HG03097 (cell line): ENCODE data around the gene ARMC9.

Experiments used
- ATAC-seq: cut with Tn5 transposase; IDR thresholded peaks from one replicate; pipeline ENCODE4 v1.9.1; 2021; ENCODE audit not compliant: unreplicated experiment, low FRiP score

The ARMC9 gene

GRCh38 chr2:231357048-231357447, 158.6 kb downstream of the ARMC9 start:
- ATAC-seq = no peak

- no peak for ATAC-seq
Measured at GRCh38 chr2:231357931-231358330, 159.5 kb downstream of the ARMC9 start.

- ATAC-seq = no peak
Measured at GRCh38 chr2:231359441-231359840, 161.0 kb downstream of the ARMC9 start.

- no peak for ATAC-seq
Measured at GRCh38 chr2:231359948-231360347, 161.5 kb downstream of the ARMC9 start.

GRCh38 chr2:231360401-231360800, 162.0 kb downstream of the ARMC9 start:
- ATAC-seq = no peak

- ATAC-seq = no peak
Measured at GRCh38 chr2:231360881-231361371, 162.5 kb downstream of the ARMC9 start.

- peak; percentile 85 for ATAC-seq
Measured at GRCh38 chr2:231361701-231362554, 163.5 kb downstream of the ARMC9 start.

GRCh38 chr2:231362555-231363184, 164.2 kb downstream of the ARMC9 start:
- no peak for ATAC-seq

- no peak for ATAC-seq
Measured at GRCh38 chr2:231364061-231364460, 165.6 kb downstream of the ARMC9 start.

GRCh38 chr2:231364961-231365810, 166.8 kb downstream of the ARMC9 start:
- ATAC-seq = no peak

- no peak for ATAC-seq
Measured at GRCh38 chr2:231367178-231367577, 168.7 kb downstream of the ARMC9 start.

- ATAC-seq = no peak
Measured at GRCh38 chr2:231369580-231370428, 171.4 kb downstream of the ARMC9 start.

GRCh38 chr2:231370429-231370748, 172.0 kb downstream of the ARMC9 start:
- ATAC-seq = no peak

GRCh38 chr2:231370749-231371429, 172.5 kb downstream of the ARMC9 start:
- ATAC-seq = no peak

- ATAC-seq = no peak
Measured at GRCh38 chr2:231371430-231372054, 173.1 kb downstream of the ARMC9 start.

GRCh38 chr2:231372326-231372725, 173.9 kb downstream of the ARMC9 start:
- ATAC-seq = no peak

GRCh38 chr2:231373184-231373583, 174.8 kb downstream of the ARMC9 start:
- no peak for ATAC-seq

- ATAC-seq = no peak
Measured at GRCh38 chr2:231373786-231374349, 175.4 kb downstream of the ARMC9 start.

GRCh38 chr2:231374771-231375170, 176.3 kb downstream of the ARMC9 start:
- ATAC-seq = no peak
